Endothelial cell of umbilical vein (primary cell): ENCODE results near the gene HPF1. TPM values are rescaled to one million over a fixed set of nuclear protein-coding genes. Genes with fewer than 3 reads are reported as not detected.
"Not testable (repeated sequence)": the region's sequence is repeated elsewhere in the genome, so short reads cannot be mapped to it uniquely, and the experiment has no call there.

ENCODE experiments used
- Bru-seq: library from RNA; stranded (reverse); fragments of 400-500 nt; gene quantifications from one replicate; lab custom pipeline; 2021; lab: Mats Ljungman, UMichigan
- BruChase-seq, 2 experiments: library from RNA; stranded (reverse); fragments of 400-500 nt; gene quantifications; one replicate each; lab custom pipeline; 2021; lab: Mats Ljungman, UMichigan
- BruUV-seq: library from RNA; stranded (reverse); fragments of 400-500 nt; replicated peaks from 2 replicates; lab custom pipeline; 2021; lab: Mats Ljungman, UMichigan
- CTCF ChIA-PET: fragments of 300-600, 350-600 bp; sonication (Branson Sonifier 250); formaldehyde crosslinking; loops from one replicate; lab custom pipeline; 2021; ENCODE audit warnings: antibody characterized with exemption, inconsistent platforms; lab: Charles Lee
- POLR2A ChIA-PET: fragments of 300-600, 350-600 bp; sonication (Branson Sonifier 250); formaldehyde crosslinking; loops from one replicate; lab custom pipeline; 2021; ENCODE audit warnings: antibody characterized with exemption, inconsistent platforms; lab: Charles Lee
- DNase-seq: peaks from one replicate; pipeline ENCODE4 v3.0.0-alpha.2; 2011; ENCODE audit warnings: low read depth, low spot score
- FAIRE-seq: peaks from 2 replicates; lab custom pipeline; 2011; peaks lifted over from hg19 to GRCh38; lab: Jason Lieb, UNC
- H2AFZ ChIP-seq: 2 replicates; pipeline ENCODE4 v1.6.0; 2012; ENCODE audit warnings: low read depth, low read length, control low read depth, inconsistent platforms
- H3K27ac ChIP-seq: 2 replicates; pipeline ENCODE4 v1.5.1; 2011; ENCODE audit warnings: low read depth, mild to moderate bottlenecking, control low read depth, low read length, moderate library complexity; ENCODE audit not compliant: insufficient read depth
- H3K27me3 ChIP-seq, 2 experiments: 2 replicates each; pipeline versions ENCODE4 v1.6.0 to v1.6.1; 2011; ENCODE audit warnings: low read length in 2 of 2, mixed read lengths in 1 of 2; ENCODE audit not compliant: control insufficient read depth in 2 of 2, insufficient read depth in 2 of 2
- H3K36me3 ChIP-seq, 2 experiments: 2 replicates in 1 of 2; 3 replicates in 1 of 2; pipeline ENCODE4 v1.5.1; 2011; ENCODE audit warnings: low read length in 2 of 2, mild to moderate bottlenecking in 1 of 2, moderate library complexity in 1 of 2; ENCODE audit not compliant: control insufficient read depth in 2 of 2, insufficient read depth in 2 of 2; ENCODE audit errors: extremely low read depth in 1 of 2
- H3K4me1 ChIP-seq: 3 replicates; pipeline ENCODE4 v1.5.1; 2011; ENCODE audit warnings: mild to moderate bottlenecking, low read length; ENCODE audit not compliant: control insufficient read depth, insufficient read depth; ENCODE audit errors: extremely low read depth
- H3K4me2 ChIP-seq: 2 replicates; pipeline ENCODE4 v1.6.1; 2011; ENCODE audit warnings: low read length, control low read depth, mixed read lengths; ENCODE audit not compliant: insufficient read depth
- H3K4me3 ChIP-seq, 3 experiments: fragments of 200-600 bp in 1 of 3; sonication (generic), shearing (Covaris generic) in 1 of 3; replicated peaks in 1 of 3; 2 replicates each; pipeline ENCODE4 v1.5.1; 2011 to 2016; ENCODE audit warnings: control low read depth in 3 of 3, low read length in 3 of 3, mild to moderate bottlenecking in 2 of 3, inconsistent platforms in 1 of 3, low read depth in 1 of 3, moderate library complexity in 1 of 3; ENCODE audit not compliant: insufficient read depth in 1 of 3
- H3K79me2 ChIP-seq: 2 replicates; pipeline ENCODE4 v1.6.0; 2012; ENCODE audit warnings: low read length, inconsistent platforms; ENCODE audit not compliant: control insufficient read depth, insufficient read depth
- H3K9ac ChIP-seq: replicated peaks from 2 replicates; pipeline ENCODE3; 2011; ENCODE audit warnings: low read length, control low read depth; ENCODE audit not compliant: insufficient read depth; ENCODE audit errors: extremely low read depth
- H3K9me1 ChIP-seq: replicated peaks from 3 replicates; pipeline ENCODE4 v1.6.0; 2011; ENCODE audit warnings: mild to moderate bottlenecking, low read length; ENCODE audit not compliant: control insufficient read depth, insufficient read depth; ENCODE audit errors: extremely low read depth
- H3K9me3 ChIP-seq: replicated peaks from 2 replicates; pipeline ENCODE4 v1.5.1; 2012; ENCODE audit warnings: low read length, inconsistent platforms; ENCODE audit not compliant: control insufficient read depth, insufficient read depth
- H4K20me1 ChIP-seq: replicated peaks from 2 replicates; pipeline ENCODE3; 2011; ENCODE audit warnings: mild to moderate bottlenecking, low read length; ENCODE audit not compliant: control insufficient read depth, insufficient read depth; ENCODE audit errors: extremely low read depth
- CTCF ChIP-seq, 2 donors: IDR thresholded peaks; 1 replicate in 1 of 2; 2 replicates in 1 of 2; pipeline ENCODE4 v1.5.1; 2011; ENCODE audit warnings: low read length in 2 of 2, mild to moderate bottlenecking in 2 of 2, moderate library complexity in 2 of 2, control low read depth in 1 of 2, inconsistent platforms in 1 of 2, low read depth in 1 of 2; ENCODE audit not compliant: insufficient read depth in 1 of 2; ENCODE audit errors: extremely low read depth in 1 of 2
- GATA2 ChIP-seq: IDR thresholded peaks from 2 replicates; pipeline ENCODE4 v1.7.0; 2011; ENCODE audit warnings: low read depth, mild to moderate bottlenecking, moderate library complexity, mixed read lengths, low read length; ENCODE audit not compliant: insufficient read length, insufficient read depth
- JUN ChIP-seq: IDR thresholded peaks from 2 replicates; pipeline ENCODE4 v1.6.1; 2011; ENCODE audit warnings: borderline replicate concordance, low read depth; ENCODE audit not compliant: insufficient read length, insufficient read depth
- MYC ChIP-seq: IDR thresholded peaks from one replicate; pipeline ENCODE4 v1.6.1; 2011; ENCODE audit warnings: mild to moderate bottlenecking, low read depth, low read length
- POLR2A ChIP-seq: IDR thresholded peaks from 2 replicates; pipeline ENCODE4 v1.6.1; 2012; ENCODE audit warnings: low read depth, mild to moderate bottlenecking, control low read depth, low read length
- POLR2AphosphoS5 ChIP-seq: IDR thresholded peaks from 2 replicates; pipeline ENCODE4 v1.6.1; 2012; ENCODE audit warnings: low read depth, mild to moderate bottlenecking, control low read depth, low read length, moderate library complexity; ENCODE audit not compliant: insufficient read depth
- dilution Hi-C: fragments of 300-500 bp; cut with MboI; formaldehyde crosslinking; loops from one replicate; pipeline ENCODE4 v1.15.0; 2019; ENCODE audit warnings: low sequenced_read_pairs; ENCODE audit not compliant: extremely low pct_ligation_motif_present
- intact Hi-C: fragments of 100-400 bp; cut with micrococcal nuclease; formaldehyde crosslinking; loops from one replicate; pipeline ENCODE4 v1.10.0; 2022
- long read RNA-seq: library from polyadenylated mRNA; stranded (forward); transcript quantifications from one replicate; pipeline ENCODE4 v2.0.0, GENCODE V29; 2021
- polyA minus RNA-seq, 3 experiments: library from RNA; depleted of rRNA, polyadenylated mRNA; stranded (reverse); fragments of >200 nt; gene quantifications; 1 replicate in 1 of 3; 2 replicates in 2 of 3; pipeline ENCODE4 v1.2.3, GENCODE V29; 2011
- polyA plus RNA-seq, 4 experiments: library from polyadenylated mRNA; depleted of rRNA in 3 of 4; stranded (reverse) in 3 of 4; unstranded in 1 of 4; fragments of >200 nt; gene quantifications; 2 replicates each; pipeline versions ENCODE4 v1.2.1 to v1.2.3, GENCODE V29; 2011 to 2012; ENCODE audit warnings: missing spikeins in 1 of 4
- total RNA-seq: library from RNA; stranded (reverse); gene quantifications from 2 replicates; pipeline ENCODE4 v1.2.3, GENCODE V29; 2021

Gene HPF1
- total RNA-seq (30.1 and 30.3 TPM in 2 replicates), polyA plus RNA-seq (7.7 and 16.1 TPM in 2 replicates), polyA minus RNA-seq (3.4 and 4.2 TPM in 2 replicates), Bru-seq, nascent RNA (percentile 71 among the genes with signal in this experiment), BruChase-seq, experiment 1, labeled RNA remaining after a 6-hour chase (percentile 66 among the genes with signal in this experiment), BruChase-seq, experiment 2, labeled RNA remaining after a 2-hour chase (percentile 62 among the genes with signal in this experiment)
- polyA plus RNA-seq (2011; cell fraction: cytosol; rRNA removed) = 24.2 and 26.3 TPM in 2 replicates
- 9.2 and 12.5 TPM in 2 replicates for polyA plus RNA-seq (2011; cell fraction: nucleus; rRNA removed)
- polyA plus RNA-seq (2012) = 24.2 and 38.9 TPM in 2 replicates
- 3.6 TPM for polyA minus RNA-seq (2011; cell fraction: cytosol; rRNA and poly(A)+ RNA removed)
- polyA minus RNA-seq (2011; cell fraction: nucleus; rRNA and poly(A)+ RNA removed) = 2.5 and 3.8 TPM in 2 replicates
- long read RNA-seq, transcript HPF1-203 (2 exons, 548 nt) = minor isoform, 13 of 162 reads
- long read RNA-seq, transcript HPF1-201 (8 exons, 1,230 nt) = major isoform, 132 of 162 reads
- long read RNA-seq, partial matches to known transcripts = 5 of 162 reads
- long read RNA-seq, other reads (novel, unspliced or antisense) = 12 of 162 reads

- intact Hi-C loops (loop anchor here (2.0 kb wide), 2 partner anchors 93 to 145 kb away; partner anchors contain the start of gene NEK1), dilution Hi-C loops (no loop called here)
- POLR2A ChIA-PET = interaction anchor here (1.1 kb wide), 1 partner anchor 98 kb away, joined by 3 read pairs; no protein-coding TSS in a partner anchor
These were observed at the start of gene HPF1 for GRCh38 chr4:169757575-169758184. Gene HPF1 (minus strand): TSS chr4:169757944. CDS start chr4:169757877, 67 bp downstream.

GRCh38 chr4:169806770-169807169, 49.0 kb upstream of the HPF1 start:
- H3K36me3 ChIP-seq, BruUV-seq, intact Hi-C loops, H3K9ac ChIP-seq, H3K9me3 ChIP-seq, H3K27ac ChIP-seq, H3K79me2 ChIP-seq, dilution Hi-C loops, H3K4me1 ChIP-seq, H3K27me3 ChIP-seq, H3K4me3 ChIP-seq, H3K4me2 ChIP-seq, H2AFZ ChIP-seq, FAIRE-seq, H4K20me1 ChIP-seq, H3K9me1 ChIP-seq, POLR2A ChIA-PET, DNase-seq: not testable (repeated sequence)
- CTCF ChIA-PET = interaction anchor here (1.1 to 6.2 kb wide), 2 partner anchors 242 to 284 kb away, joined by 3 to 107 read pairs; no protein-coding TSS in a partner anchor

More at GRCh38 chr4:169757575-169758184, at the start of gene HPF1:
- H3K4me2 ChIP-seq = peak within 1 kb of the TSS; percentile 99
- peaks cover 10% of the 10 kb centered on the region for H3K4me1 ChIP-seq
- BruUV-seq = no TSS peak
- H3K9ac ChIP-seq = peak within 1 kb of the TSS; percentile 83
- H3K9me1 ChIP-seq = no peaks in the 10 kb centered on the region
- no peaks in the 10 kb centered on the region for H4K20me1 ChIP-seq
- peaks cover 0 to 2% of the 10 kb centered on the region in 2 experiments for H3K36me3 ChIP-seq
- H3K9me3 ChIP-seq = no peaks in the 10 kb centered on the region
- TF ChIP-seq JUN (no peak), MYC (no peak), POLR2AphosphoS5 (peak; percentile 67), GATA2 (no peak), CTCF (IDR thresholded peaks at IDR 0.05; ENCODE audit: extremely low read depth in 1 of 2, insufficient read depth in 1 of 2, low read depth in 1 of 2, low read length in 2 of 2) (no peak), POLR2A (peak; percentile 79)
- H3K27me3 ChIP-seq = peaks cover 4 to 8% of the 10 kb centered on the region in 2 experiments
- peak; percentile 89 for FAIRE-seq
- CTCF ChIA-PET = interaction anchor here (0.9 to 1.7 kb wide), 3 partner anchors 8 to 145 kb away, joined by 3 to 12 read pairs (median 3); partner anchors contain the start of gene NEK1
- DNase-seq = peak; percentile 87
- H3K27ac ChIP-seq = peak within 1 kb of the TSS; percentile 19
- H2AFZ ChIP-seq = peak within 1 kb of the TSS; percentile 95
- peaks cover 13% of the 10 kb centered on the region for H3K79me2 ChIP-seq
- peak within 1 kb of the TSS; percentile 83 to 97 (median 95) for H3K4me3 ChIP-seq
